Measurements from ENCODE around the gene OR2T12. TPM values are rescaled to one million over a fixed set of nuclear protein-coding genes. Genes with fewer than 3 reads are reported as not detected.
A peak's percentile ranks its signal among the peaks of the same experiment; 100 is the strongest.
"Not testable (repeated sequence)": the region's sequence is repeated elsewhere in the genome, so short reads cannot be mapped to it uniquely, and the experiment has no call there.

OR2T12 gene, protein sequence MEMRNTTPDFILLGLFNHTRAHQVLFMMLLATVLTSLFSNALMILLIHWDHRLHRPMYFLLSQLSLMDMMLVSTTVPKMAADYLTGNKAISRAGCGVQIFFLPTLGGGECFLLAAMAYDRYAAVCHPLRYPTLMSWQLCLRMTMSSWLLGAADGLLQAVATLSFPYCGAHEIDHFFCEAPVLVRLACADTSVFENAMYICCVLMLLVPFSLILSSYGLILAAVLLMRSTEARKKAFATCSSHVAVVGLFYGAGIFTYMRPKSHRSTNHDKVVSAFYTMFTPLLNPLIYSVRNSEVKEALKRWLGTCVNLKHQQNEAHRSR
- total RNA-seq (2014; rRNA removed; shearing (Covaris generic)), result not detected in 2 replicates

DNA sequence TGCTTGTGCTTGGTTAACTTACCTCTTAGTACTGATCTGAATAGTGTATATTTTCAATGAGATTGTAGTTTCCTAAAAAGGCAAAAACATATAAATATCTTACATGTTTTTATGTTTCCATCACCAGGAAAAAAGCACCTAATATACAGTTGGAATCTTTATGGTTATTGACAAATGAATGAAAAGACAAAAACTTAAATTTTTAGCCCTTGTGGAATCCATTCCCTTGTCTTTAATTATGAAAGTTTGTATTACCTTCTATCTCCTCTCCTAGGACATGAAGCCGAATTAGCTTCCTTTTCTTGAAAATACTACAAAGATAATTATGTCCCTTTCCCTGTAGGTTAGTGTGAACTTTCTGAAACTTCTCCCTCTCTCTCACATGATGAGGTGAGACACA lies at the start of gene OR2T12:
OR2T12 (minus strand) TSS at position 101 of the 400 bp plus-strand sequence. CDS start 7,846 bp downstream, outside the sequence.
- DNase-seq (ENCODE audit: low read depth), result no peak

GRCh38 chr1:248348475-248348874 lies 45.3 kb upstream of the OR2T12 start, which contains the start of gene OR14C36:
TSS of gene OR14C36 (plus strand) at chr1:248348775. CDS start at chr1:248348775, 0 bp downstream.
- no peak for DNase-seq (ENCODE audit: low read depth)

DNA sequence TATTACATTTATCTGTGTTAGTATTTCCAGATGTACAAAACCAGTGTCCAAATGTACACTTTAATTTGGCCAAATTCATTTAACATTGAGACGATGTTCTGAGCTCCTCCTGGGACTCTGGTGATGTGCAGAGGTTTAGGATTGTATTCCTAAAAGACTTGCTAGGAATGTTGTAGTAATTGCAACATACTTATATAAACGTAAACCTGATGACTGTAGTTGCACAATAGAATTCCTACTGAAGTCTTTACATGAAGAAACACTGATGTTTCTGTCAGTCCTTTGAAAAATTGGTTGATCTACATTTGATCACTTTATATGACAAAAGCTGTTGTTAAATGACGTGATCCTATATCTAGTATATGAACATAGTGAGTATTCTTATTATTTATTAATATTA lies 40.2 kb upstream of the OR2T12 start:
- DNase-seq (ENCODE audit: low read depth), result no peak

GRCh38 chr1:248324468-248324867 lies 21.2 kb upstream of the OR2T12 start, which contains the start of gene OR2M7:
TSS of gene OR2M7 (minus strand) at chr1:248324568. CDS start at chr1:248324568, 0 bp downstream.
- no peak for DNase-seq (ENCODE audit: low read depth)

DNA sequence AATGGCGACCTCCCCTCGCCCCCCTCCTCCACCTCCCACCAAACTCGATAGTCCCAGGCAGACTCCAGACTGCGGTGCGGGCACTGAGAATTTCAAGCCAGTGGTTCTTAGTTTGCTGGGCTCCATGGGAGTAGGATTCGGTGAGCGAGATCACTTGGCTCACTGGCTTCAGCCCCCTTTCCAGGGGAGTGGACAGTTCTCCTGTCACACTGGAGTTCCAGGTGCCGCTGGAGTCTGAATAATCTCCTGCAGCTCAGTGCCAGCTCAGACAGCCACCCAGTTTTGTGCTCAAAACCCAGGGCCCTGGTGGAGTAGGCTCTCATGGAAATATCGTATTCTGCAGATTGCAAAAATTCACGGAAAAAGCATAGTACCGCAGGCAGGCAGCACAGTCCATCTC lies 13.6 kb upstream of the OR2T12 start:
- DNase-seq (ENCODE audit: low read depth), result no peak

DNA sequence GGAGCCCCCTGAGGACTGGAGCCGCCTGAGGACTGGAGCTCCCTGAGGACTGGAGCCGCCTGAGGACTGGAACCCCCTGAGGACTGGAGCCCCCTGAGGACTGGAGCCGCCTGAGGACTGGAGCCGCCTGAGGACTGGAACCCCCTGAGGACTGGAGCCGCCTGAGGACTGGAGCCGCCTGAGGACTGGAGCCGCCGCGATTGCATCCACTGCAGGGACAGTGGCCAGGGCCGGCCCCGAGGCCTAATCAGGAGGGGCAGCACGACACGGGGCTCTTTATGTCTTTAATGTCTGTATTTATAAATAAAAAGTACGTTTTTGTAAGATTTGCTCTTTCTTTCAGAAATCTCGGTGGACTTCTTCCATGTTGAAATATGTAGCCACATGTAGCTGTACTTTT lies 3.5 kb upstream of the OR2T12 start:
- DNase-seq (ENCODE audit: low read depth), result not testable (repeated sequence)

- DNase-seq (ENCODE audit: low read depth), result no peak
Observed at GRCh38 chr1:248306103-248306502, 2.9 kb upstream of the OR2T12 start.

GRCh38 chr1:248305672-248306071 lies 2.4 kb upstream of the OR2T12 start:
- not testable (repeated sequence) for DNase-seq (ENCODE audit: low read depth)

- DNase-seq (ENCODE audit: low read depth), result no peak
Observed at GRCh38 chr1:248288391-248288790, 14.8 kb downstream of the OR2T12 start.

DNA sequence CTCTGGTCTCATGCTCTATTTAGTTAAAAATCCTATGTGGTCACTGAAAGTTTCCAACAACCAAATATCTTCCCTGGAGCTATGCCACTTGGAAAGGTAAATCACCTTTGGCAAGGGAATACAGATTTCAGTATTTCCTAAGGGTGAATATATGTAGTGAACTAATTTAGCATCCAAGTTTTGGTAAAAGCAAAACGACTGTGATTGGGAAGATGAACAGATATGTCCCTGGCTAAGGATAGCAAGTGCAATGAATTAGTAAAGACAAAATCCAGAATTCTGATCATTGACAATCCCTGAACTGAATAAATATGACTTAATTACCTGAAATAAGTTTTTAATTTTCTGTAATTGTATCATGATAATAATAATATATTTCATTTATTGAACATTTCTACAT lies 25.3 kb downstream of the OR2T12 start, which contains the start of gene OR2T33:
OR2T33 (minus strand) TSS at position 101 of the 400 bp plus-strand sequence. CDS start 4,162 bp downstream, outside the sequence.
- no peak for DNase-seq (ENCODE audit: low read depth)

- DNase-seq (ENCODE audit: low read depth), result not testable (repeated sequence)
Observed at GRCh38 chr1:248273225-248273624, 30.0 kb downstream of the OR2T12 start.

GRCh38 chr1:248268178-248268577 lies 35.0 kb downstream of the OR2T12 start:
- DNase-seq (ENCODE audit: low read depth), result no peak

- not testable (repeated sequence) for DNase-seq (ENCODE audit: low read depth)
Observed at GRCh38 chr1:248259309-248259708, 43.9 kb downstream of the OR2T12 start.

GRCh38 chr1:248243204-248243603 lies 60.0 kb downstream of the OR2T12 start:
- DNase-seq (ENCODE audit: low read depth), result peak; percentile 45

Other genes with a start within 250 kb of the OR2T12 start
- not detected in 2 replicates for gene OR2L13, start 208.2 kb downstream of the OR2T12 start, total RNA-seq (2014; rRNA removed; shearing (Covaris generic))
- not detected in 2 replicates for gene OR2M5, start 158.3 kb downstream of the OR2T12 start, total RNA-seq (2014; rRNA removed; shearing (Covaris generic))
- gene OR2M2, start 128.6 kb downstream of the OR2T12 start, total RNA-seq (2014; rRNA removed; shearing (Covaris generic)), result not detected in 2 replicates
- gene OR2M3, start 106.2 kb downstream of the OR2T12 start, total RNA-seq (2014; rRNA removed; shearing (Covaris generic)), result not detected in 2 replicates
- gene OR2M4, start 72.0 kb downstream of the OR2T12 start, total RNA-seq (2014; rRNA removed; shearing (Covaris generic)), result 0.20 TPM in 1 of 2 replicates, not detected in the other
- gene OR2T33, start 25.4 kb downstream of the OR2T12 start, total RNA-seq (2014; rRNA removed; shearing (Covaris generic)), result not detected in 2 replicates
- gene OR2M7, start 21.1 kb upstream of the OR2T12 start, total RNA-seq (2014; rRNA removed; shearing (Covaris generic)), result not detected in 2 replicates
- gene OR14C36, start 45.4 kb upstream of the OR2T12 start, total RNA-seq (2014; rRNA removed; shearing (Covaris generic)), result not detected in 2 replicates
- not detected in 2 replicates for gene OR2T4, start 58.2 kb upstream of the OR2T12 start, total RNA-seq (2014; rRNA removed; shearing (Covaris generic))
- gene OR2T6, start 72.3 kb upstream of the OR2T12 start, total RNA-seq (2014; rRNA removed; shearing (Covaris generic)), result not detected in 2 replicates
- gene OR2T1, start 99.6 kb upstream of the OR2T12 start, total RNA-seq (2014; rRNA removed; shearing (Covaris generic)), result not detected in 2 replicates
- not detected in 2 replicates for gene OR2T2, start 142.2 kb upstream of the OR2T12 start, total RNA-seq (2014; rRNA removed; shearing (Covaris generic))
- gene OR2T3, start 169.9 kb upstream of the OR2T12 start, total RNA-seq (2014; rRNA removed; shearing (Covaris generic)), result not detected in 2 replicates
- not detected in 2 replicates for gene OR2T5, start 185.2 kb upstream of the OR2T12 start, total RNA-seq (2014; rRNA removed; shearing (Covaris generic))
- not detected in 2 replicates for gene OR2G6, start 204.6 kb upstream of the OR2T12 start, total RNA-seq (2014; rRNA removed; shearing (Covaris generic))

Data from RPMI7951 (cell line).